Kidney (tissue), 14 donors: Measurements from ENCODE around the gene C2orf72. TPM values are rescaled to one million over a fixed set of nuclear protein-coding genes. Genes with fewer than 3 reads are reported as not detected.

Experiments used
- DNase-seq, 5 donors: peaks; one replicate each; pipeline ENCODE4 v3.0.0-alpha.2; 2013 to 2020
- FAIRE-seq: peaks from 2 replicates; lab custom pipeline; 2012; peaks lifted over from hg19 to GRCh38; lab: Jason Lieb, UNC
- H3K27ac ChIP-seq, 2 donors: one replicate each; pipeline ENCODE4 v1.7.0; 2013; ENCODE audit warnings: low read depth in 2 of 2, low read length in 2 of 2, inconsistent platforms in 1 of 2
- H3K27me3 ChIP-seq: one replicate; pipeline ENCODE4 v1.7.1; 2013; ENCODE audit warnings: low read length, inconsistent platforms; ENCODE audit not compliant: control insufficient read depth, insufficient read depth
- H3K36me3 ChIP-seq, 3 donors: one replicate each; pipeline versions ENCODE4 v1.7.0 to v1.7.1; 2013; ENCODE audit warnings: low read length in 3 of 3, control low read depth in 1 of 3, inconsistent platforms in 1 of 3; ENCODE audit not compliant: insufficient read depth in 3 of 3, control insufficient read depth in 2 of 3
- H3K4me1 ChIP-seq, 3 donors: one replicate each; pipeline versions ENCODE4 v1.7.0 to v1.7.1; 2013; ENCODE audit warnings: low read length in 3 of 3, inconsistent platforms in 1 of 3, low read depth in 1 of 3; ENCODE audit not compliant: control insufficient read depth in 2 of 3, insufficient read depth in 2 of 3
- H3K4me3 ChIP-seq, 3 donors: one replicate each; pipeline versions ENCODE4 v1.7.0 to v1.8.1; 2013; ENCODE audit warnings: low read length in 3 of 3, control low read depth in 1 of 3, inconsistent platforms in 1 of 3
- H3K9ac ChIP-seq, 3 donors: one replicate each; pipeline versions ENCODE4 v1.7.0 to v1.7.1; 2013; ENCODE audit warnings: low read length in 3 of 3, control low read depth in 1 of 3, inconsistent platforms in 1 of 3
- H3K9me3 ChIP-seq, 3 donors: one replicate each; pipeline versions ENCODE4 v1.7.0 to v1.7.1; 2013; ENCODE audit warnings: low read length in 3 of 3, control low read depth in 1 of 3, inconsistent platforms in 1 of 3; ENCODE audit not compliant: control insufficient read depth in 2 of 3, insufficient read depth in 1 of 3
- intact Hi-C: fragments of 100-400 bp; cut with DNase I; formaldehyde crosslinking; loops from one replicate; pipeline ENCODE4 v1.11.1; 2022
- polyA plus RNA-seq: library from polyadenylated mRNA; stranded (reverse); fragments of 350-450 nt; fragmentation: Illumina TruSeq; extraction: RNeasy Lipid Tissue Mini Kit (QIAGEN cat#74804); gene quantifications from one replicate; pipeline ENCODE4 v1.2.3, GENCODE V29; 2014; ENCODE audit warnings: low read depth, low replicate concordance; ENCODE audit not compliant: insufficient read depth
- total RNA-seq: library from RNA; stranded (reverse); fragmentation: NEBNext Ultra II Directional; extraction: Animal tissue kit (Norgen Biotek cat#: 25700); gene quantifications from one replicate; pipeline ENCODE4 v1.2.1, GENCODE V29; 2021
- TF ChIP-seq, protein P1 (sequence below): IDR thresholded peaks from 3 replicates; pipeline ENCODE4 v1.5.1; 2012; ENCODE audit warnings: mild to moderate bottlenecking, moderate library complexity, borderline replicate concordance; ENCODE audit not compliant: insufficient read depth; ENCODE audit errors: extremely low read depth
- donor health status: control.
- donor health status: control.
- donor health status: control.
- donor health status: control.
- donor health status: control.
- donor health status: DM: yes; HTN: yes; CAD: no.
- donor health status: Normal renal cell carcinoma (clear cell type).

C2orf72 gene
- total and polyA plus RNA-seq, 2 donors from 2014 or later: 0.88 to 2.6 TPM

- no peaks in the 10 kb centered on the region for H3K36me3 ChIP-seq
- intact Hi-C loops: no loop called here
- no peak overlapping the region for H3K9ac ChIP-seq
- FAIRE-seq (no peak), DNase-seq (no peak)
- TF ChIP-seq, protein P1, sequence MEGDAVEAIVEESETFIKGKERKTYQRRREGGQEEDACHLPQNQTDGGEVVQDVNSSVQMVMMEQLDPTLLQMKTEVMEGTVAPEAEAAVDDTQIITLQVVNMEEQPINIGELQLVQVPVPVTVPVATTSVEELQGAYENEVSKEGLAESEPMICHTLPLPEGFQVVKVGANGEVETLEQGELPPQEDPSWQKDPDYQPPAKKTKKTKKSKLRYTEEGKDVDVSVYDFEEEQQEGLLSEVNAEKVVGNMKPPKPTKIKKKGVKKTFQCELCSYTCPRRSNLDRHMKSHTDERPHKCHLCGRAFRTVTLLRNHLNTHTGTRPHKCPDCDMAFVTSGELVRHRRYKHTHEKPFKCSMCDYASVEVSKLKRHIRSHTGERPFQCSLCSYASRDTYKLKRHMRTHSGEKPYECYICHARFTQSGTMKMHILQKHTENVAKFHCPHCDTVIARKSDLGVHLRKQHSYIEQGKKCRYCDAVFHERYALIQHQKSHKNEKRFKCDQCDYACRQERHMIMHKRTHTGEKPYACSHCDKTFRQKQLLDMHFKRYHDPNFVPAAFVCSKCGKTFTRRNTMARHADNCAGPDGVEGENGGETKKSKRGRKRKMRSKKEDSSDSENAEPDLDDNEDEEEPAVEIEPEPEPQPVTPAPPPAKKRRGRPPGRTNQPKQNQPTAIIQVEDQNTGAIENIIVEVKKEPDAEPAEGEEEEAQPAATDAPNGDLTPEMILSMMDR: no peak
- no peak overlapping the region for H3K27ac ChIP-seq
- H3K9me3 ChIP-seq: no peaks in the 10 kb centered on the region
- H3K4me3 ChIP-seq: no peak overlapping the region
- H3K4me1 ChIP-seq: no peaks in the 10 kb centered on the region
- H3K27me3 ChIP-seq: no peaks in the 10 kb centered on the region
Observed at GRCh38 chr2:231029563-231029962, 7.8 kb upstream of the C2orf72 start.

DNA sequence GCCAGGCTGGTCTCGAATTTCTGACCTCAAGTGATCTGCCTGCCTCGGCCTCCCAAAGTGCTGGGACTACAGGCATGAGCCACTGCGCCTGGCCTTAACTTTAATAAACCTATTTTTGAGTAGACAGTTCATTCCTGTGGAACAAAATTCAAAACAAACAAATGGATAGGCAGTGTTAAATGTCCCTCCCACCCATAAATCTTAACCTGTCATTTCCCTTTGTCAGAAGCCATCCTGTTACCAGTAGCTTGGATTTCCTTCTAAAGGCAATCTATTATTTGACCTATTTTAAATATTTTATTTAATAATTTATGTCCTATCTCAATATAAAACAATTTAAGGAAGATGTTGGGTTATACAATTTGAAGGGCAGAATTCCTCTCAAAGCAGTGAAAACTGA, 6.6 kb upstream of the C2orf72 start:
- no peak overlapping the region for H3K27ac ChIP-seq
- no peaks in the 10 kb centered on the region for H3K27me3 ChIP-seq
- no peak overlapping the region for H3K9ac ChIP-seq
- no peak overlapping the region for H3K4me3 ChIP-seq
- intact Hi-C loops: no loop called here
- TF ChIP-seq, protein P1: no peak
- H3K9me3 ChIP-seq: no peaks in the 10 kb centered on the region
- no peak for FAIRE-seq
- H3K36me3 ChIP-seq: no peaks in the 10 kb centered on the region
- no peak for DNase-seq
- no peaks in the 10 kb centered on the region for H3K4me1 ChIP-seq

DNA sequence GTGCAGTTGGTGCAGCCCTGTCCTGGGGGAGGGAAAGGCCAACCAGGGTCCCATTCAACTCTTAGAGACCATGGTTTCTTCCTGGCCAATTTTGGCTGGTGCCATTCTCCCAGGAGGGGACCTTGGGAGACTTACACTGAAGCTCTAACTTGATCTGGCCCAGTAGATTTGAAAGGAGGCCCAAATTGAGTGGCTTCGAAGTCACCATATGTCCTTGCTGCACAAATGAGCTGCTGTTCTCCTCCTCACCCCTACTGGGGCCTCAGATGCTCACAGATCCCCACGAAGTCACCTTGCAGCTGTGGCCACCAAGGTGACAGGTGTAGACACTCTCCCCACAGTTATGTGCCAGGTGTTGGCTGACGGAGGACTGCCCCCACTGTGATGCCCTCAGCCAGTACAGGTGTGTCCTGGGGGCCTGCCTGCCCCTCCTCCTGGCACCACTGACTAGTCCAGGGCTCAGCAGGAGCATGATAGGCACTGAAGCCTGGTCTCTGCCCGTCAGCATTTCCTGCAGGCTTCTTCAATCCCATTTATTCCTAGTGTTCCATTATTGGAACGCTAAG, 4.7 kb upstream of the C2orf72 start:
- Histone ChIP-seq H3K27ac (no peak overlapping the region), H3K9ac (no peak overlapping the region), H3K9me3 (no peaks in the 10 kb centered on the region), H3K36me3 (no peaks in the 10 kb centered on the region), H3K4me1 (no peaks in the 10 kb centered on the region), H3K4me3 (no peak overlapping the region), H3K27me3 (peaks cover 6% of the 10 kb centered on the region)
- FAIRE-seq (no peak), DNase-seq (no peak)
- intact Hi-C loops: no loop called here
- TF ChIP-seq, protein P1: no peak
